Activated CD8-positive, alpha-beta memory T cell treated with anti-CD3 and anti-CD28 coated beads, Interleukin-2, amount 50 U/mL, for 24 hours (primary cell): Measurements from ENCODE around the gene PYGM.
"Not testable (repeated sequence)": the region's sequence is repeated elsewhere in the genome, so short reads cannot be mapped to it uniquely, and the experiment has no call there.

Source experiments
- DNase-seq: peaks from one replicate; pipeline ENCODE4 v3.0.0-alpha.2; 2020; ENCODE audit errors: extremely low read depth

PYGM gene

DNA sequence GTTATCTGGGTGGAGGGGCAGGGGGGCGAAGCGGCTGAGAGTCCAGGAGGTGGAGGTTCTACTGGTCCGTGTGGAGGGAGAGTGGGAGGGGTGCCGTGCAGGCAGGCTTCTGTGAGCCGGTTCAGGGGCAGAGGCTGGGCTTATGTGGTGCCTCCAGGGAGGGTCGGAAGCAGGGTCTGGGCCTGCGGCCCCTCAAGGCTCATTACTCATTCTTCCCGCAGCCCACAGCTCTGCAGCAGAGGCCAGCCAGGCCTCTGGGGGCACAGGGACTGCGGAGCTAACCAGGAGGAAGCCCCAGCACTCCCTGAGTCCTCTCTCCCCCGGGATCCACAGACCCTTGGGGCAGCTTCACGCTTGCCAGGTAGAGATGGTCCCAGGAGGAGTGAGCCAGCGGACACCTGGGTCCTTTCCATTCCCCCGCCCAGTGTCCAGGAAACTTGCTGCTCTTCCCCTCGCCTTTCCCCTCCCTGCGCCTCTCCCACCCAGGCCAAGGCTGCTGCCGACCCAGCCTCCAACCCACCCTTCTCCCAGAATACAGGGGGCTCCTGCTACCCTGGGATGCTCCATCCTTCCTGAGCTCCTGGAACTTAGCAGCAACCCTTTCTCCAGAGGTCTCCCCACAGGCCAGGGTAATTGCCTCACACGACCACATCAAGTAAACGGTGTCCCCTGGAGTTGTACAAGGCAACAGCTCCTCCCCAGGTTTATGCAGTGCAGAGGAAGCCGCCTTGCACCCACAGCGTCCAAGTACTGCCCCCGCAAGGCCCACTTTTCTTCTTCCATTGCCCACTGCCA lies 43.1 kb downstream of the PYGM start:
- no peak for DNase-seq

DNA sequence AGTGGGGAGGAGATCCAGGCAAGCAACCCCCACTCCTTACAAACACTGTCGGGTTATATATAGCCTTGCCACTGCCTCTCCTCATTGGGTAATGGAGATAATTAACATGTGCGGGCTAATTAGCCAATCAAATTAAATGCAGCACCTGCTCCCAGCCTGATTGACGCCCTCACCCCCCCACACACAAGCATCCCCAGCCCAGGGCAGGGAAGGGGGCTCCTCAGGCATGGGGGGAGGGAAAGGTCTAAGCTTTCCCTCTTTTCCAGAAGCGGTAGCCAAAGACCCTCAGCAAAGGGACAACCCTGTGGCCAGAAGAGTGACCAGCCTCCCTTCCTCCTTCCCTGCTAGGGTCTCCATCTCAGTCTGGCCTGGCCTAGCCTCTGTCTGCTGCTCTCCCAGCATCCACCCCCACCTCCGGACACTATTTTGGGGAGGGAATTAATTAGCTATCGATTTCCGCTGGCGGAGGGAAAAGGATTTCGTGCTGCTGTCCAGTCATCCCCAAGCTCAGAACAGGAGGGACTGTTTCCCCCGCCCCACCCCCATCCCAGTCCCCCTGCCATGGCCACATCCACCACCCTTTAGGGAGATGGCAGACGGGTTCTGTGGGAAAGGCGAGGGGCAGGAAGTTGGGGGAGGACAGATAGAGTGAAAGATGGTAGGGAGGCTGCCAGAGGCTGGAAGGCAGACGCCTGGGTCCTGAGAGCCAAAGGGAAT lies 43.9 kb downstream of the PYGM start:
- no peak for DNase-seq

DNA sequence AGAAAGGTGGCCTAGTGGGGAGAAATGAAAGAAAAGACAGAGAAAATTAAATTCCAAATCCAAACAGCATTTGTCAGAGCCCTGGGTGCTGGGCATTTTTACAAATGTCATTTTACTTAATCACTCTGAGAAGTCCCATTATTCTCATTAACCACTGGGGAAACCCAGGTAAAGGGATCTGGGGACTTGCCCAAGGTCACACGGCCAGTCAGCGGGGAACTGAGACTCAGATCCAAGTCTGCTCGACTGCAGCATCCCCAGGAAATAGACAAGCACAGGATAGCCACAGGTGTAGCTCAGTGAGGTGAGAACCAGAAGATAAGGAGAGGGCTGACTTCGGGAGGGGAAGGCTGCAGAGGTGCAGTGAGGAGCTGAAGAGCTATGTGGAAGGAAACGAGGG lies 44.7 kb downstream of the PYGM start:
- no peak for DNase-seq

DNA sequence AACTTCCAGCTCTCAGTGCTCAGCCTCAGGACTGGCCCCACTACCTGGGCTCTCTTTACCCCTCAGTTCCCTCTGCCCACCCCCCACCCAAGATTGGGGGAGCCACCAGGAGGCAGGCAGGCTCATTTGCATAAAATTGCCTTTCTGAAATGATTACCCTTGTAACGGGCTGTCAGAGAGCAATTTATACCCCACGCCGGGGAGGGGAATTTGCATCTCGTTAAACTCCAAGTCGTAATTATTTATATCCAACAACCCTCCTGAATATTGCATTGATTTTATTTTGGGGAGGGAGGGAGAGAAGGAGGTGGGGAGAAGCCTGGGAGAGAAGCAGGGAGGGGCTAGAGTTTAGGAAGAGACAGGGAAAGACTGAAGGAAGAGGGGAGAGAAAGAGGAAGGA lies 45.1 kb downstream of the PYGM start:
- DNase-seq, result no peak

DNA sequence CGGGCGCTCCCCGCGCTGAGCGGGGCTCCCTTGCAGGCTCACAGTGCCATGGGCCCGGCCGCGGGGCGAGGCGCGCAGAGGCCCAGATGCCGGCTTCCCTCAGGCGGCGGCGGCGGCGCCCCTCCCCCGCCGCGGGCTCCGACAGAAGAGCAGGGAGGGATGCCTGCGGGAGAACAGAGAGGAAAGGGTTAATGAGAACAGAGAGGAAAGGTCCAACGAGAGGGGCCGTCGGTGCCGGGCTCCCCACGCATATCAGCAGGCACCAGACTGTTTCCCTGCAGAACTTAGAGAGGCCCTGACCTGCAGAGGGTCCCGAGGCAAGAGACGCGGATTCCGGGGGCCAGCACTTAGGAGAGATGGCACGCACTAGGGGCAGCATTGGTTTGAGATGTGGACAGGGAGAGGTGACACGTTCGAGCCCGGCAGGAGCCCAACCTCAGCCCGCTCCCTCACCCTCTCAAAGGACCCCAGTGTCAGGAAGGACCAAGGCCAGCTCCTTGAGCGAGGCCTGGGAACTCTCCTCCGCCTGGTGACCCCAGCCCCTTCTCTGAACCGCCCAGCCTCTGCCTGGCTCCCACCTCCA lies 45.9 kb downstream of the PYGM start:
- no peak for DNase-seq

DNA sequence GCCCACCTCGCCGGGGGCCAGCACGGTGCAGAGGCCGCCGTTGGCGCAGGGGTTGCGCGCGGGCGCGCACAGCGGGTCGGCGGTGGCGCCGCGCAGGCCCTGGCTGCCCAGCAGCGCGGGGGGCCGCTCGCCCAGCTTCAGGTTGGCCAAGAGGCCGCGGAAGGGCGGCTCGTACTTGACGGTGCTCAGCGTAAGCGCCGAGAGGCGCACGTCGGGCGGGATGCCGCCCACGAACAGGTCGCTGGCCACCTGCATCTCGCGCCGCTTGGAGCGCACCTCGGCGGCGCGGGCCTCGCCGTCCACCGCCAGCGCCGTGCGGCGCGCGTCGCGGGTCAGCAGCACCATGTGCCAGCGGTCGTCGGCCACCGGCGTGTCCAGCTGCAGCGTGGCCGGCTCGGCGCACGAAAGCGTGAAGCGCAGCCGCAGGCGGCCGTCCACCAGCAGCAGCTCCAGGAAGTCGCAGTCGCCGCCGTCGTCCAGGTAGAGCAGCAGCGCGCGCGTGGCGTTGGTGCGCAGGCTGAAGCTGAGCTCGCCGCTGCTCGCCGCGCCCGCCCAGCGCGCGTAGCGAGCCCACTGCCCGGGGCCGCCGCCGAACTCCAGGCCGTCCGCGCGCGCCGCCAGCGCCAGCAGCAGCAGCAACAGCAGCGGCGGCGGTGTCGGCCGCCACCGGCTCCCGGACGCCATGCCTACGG lies 46.6 kb downstream of the PYGM start:
- no peak for DNase-seq

DNA sequence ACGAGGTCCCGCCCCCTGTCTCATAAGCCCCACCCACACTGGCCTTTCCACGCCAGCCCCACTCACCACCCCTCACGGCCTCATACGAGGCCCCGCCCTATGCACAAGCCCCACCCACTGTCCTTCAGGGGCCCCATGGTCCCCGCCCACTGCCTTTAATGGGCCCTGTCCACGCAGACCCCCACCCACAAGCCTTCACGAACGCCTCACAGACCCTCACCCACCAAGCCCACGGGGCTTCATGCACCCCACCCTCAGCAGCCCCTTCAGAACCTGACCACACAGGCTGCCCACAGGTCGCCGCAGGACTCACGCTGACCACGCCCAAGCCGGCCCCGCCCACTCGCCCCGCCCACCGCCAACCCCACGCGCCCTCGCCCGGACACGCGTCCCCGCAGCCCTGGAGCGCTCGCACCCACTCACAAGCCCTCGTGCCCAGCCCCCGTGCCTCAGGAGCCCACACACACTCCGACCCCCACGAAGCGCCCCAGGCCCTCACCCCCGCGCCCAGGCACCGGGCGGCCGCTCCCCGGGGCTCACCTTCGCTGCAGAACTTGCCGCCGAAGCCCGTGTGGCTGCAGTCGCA lies 47.3 kb downstream of the PYGM start:
- DNase-seq, result no peak

DNA sequence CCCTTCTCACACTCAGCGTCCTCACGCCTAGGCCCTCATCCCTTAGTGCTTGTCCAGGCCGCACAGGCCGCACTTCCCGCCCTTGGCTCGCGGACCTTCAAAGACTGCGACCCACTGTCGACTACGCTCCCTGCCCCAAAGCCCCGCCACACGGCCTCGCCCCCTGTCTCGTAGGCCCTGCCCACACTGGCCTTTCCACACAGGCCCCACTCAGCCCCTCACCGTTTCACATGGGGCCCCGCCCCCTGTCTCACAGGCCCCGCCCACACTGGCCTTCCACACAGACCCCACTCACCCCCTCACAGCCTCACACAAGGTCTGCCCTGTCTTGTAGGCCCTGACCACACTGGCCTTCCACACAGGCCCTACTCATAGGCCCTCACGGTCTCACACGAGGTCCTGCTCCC lies 47.8 kb downstream of the PYGM start:
- no peak for DNase-seq

DNA sequence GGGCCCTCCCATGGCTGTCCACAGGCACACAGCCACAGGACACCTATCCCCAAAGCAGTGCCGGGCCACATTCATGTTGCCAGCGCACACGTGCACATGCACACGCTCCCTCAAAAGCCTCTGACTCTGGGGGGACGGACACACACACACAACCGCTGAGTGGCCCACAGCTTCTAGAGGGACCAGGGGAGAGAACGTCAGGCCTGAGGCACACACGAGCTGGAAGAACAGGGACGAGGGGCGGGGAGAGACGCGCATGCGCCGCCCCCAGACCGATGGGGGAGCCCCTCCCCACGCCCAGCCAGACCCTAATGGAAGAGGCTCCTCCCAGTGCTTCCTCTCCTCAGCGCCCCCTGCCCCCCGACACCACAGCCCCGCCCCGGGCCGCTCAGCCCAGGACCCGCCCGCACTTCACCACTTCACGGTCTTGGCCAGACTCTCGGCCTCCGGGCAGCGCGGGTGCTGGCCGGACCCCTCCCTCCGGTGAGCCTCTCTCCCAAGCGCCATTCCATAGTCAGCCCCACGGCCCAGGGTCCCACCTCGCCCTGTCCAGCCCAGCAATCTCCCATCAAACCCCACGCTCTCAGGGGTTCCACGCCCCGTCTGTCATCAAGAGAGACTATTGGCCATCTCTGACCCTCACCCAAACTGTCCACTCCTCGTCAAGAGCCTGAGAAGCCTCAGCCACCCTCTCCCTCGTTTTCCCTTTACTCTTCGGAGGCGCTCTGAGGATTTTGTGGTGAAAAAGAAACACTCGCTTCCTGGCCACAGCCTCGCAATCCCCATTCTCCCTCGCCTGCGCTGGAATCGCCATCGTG lies 48.4 kb downstream of the PYGM start:
- DNase-seq, result no peak

DNA sequence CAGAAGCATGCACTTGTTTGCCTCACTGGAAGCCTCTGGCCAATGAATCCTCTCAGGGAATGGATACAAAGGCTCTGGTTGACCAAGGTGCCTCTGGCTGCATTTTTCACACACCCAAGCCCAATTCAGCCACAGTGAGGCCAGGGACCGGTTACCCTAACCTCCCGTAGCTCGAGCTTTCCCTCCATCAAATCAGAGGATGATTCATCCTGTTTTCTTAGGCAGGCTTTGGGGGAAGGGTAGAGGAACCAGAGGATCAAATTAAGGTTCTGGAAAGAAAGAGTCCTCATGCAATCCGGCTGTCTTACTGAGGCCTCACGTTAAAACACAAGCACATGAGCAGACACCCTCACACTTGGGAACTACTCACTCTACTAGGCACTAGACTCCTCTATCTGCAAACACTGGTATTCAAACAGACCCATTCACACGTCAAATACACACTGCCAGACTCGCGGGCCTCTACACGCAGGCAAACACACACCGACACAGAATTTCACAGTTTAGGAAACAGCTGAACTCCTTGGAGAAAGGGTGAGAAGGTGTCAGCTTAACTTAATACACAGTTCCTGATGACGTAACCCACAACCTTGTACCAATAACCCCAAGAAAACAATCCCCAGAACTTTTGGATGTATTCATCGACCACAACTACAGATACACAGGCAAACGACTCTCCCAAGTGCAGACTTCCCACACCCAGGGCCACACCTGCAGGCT lies 49.2 kb downstream of the PYGM start:
- DNase-seq, result no peak

DNA sequence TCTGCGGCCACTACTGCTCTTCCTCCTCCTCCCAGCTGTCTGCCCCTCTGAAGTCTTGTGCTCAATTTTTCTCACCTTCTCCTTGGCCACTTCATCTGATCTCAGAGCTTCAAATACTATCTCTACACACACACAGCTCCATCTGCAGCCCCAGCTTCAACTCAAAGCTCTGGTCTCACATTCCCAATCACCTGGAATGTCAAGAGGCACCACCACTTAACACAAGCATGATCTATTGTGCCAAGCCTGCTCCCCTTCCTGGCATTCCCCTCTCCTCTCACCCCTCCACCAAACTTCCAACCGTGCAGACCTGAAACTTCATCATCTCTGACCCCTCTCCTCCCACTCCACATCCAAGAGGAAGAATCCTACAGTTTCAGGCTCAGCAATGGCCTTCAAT lies 54.3 kb downstream of the PYGM start:
- no peak for DNase-seq

DNA sequence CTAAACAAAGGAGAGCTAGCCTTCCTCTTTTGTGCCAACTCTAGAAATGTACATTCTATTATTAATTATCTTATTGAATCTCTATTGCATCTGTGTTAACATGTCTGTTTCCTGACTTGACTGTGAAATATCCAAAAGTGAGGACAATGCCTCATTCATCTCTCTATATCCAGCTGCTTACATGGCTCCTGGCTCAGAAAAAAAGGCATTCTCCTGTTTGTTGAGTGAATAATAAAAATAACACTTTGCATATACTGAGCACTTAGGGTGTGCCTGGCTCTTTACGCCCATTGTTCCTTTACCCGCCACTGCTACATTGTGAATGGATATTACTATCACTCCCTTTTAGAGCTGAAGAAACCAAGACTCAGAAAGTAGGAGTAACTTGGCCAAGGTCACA lies 56.7 kb downstream of the PYGM start:
- no peak for DNase-seq

DNA sequence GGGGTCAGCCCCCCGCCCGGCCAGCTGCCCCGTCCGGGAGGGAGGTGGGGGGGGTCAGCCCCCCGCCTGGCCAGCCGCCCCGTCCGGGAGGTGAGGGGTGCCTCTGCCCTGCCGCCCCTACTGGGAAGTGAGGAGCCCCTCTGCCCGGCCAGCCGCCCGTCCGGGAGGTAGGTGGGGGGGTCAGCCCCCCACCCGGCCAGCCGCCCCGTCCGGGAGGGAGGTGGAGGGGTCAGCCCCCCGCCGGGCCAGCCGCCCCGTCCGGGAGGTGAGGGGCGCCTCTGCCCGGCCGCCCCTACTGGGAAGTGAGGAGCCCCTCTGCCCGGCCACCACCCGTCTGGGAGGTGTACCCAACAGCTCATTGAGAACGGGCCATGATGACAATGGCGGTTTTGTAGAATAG lies 57.8 kb downstream of the PYGM start:
- not testable (repeated sequence) for DNase-seq

DNA sequence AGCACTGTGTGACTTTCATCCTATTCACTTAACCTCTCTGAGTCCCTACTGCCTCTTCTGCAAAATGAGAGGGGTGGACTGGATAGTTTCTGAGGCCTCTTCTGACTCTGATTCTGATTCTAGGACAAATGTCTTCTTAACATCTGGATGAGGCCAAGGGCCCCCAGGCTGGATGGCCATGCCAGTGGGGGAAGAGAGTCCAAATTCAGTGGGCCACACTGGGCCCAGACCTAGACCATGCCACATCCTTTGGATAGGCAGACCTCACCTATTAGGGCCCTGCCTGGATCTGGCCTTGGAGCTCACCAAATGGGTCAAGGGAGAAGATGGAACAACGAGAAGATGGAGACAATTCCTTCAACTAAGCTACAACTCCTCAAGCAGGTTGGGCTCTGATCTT lies 61.3 kb downstream of the PYGM start:
- DNase-seq, result no peak

DNA sequence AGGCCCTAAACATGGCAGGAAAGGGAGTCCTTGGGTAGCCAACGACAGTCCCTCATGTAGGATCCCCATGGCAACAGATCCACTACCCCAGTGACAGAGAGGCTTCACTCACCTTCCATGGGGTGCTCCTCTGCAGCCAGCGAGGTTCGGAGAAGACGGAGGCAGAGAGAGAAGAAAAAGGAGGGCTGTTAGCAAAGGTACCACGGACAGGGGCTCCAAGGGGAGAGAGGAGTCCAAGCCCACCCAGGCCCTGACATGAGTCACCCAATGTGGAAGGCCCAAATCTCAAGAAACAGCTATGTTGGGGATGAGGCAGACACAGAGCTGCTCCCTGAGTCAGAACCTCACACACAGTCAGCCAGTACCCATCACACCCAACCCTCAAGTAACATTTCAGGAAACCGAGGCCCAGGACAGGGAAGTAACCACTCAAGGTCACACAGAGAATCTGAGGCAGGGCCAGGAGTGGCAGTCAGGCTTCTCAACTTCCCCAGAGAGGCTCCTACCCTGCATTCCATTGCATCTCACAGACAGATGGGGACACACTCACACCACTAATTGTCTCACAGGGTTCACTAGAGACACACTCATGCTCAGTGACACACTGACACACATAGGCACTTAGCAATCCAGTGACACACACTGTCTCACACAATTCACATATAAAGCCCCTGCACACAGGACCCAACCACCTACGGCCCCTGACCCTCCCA lies 62.0 kb downstream of the PYGM start:
- no peak for DNase-seq
